ENCODE data around the gene AZU1. TPM values are rescaled to one million over a fixed set of nuclear protein-coding genes. Genes with fewer than 3 reads are reported as not detected.

AZU1 gene
- total RNA-seq, 1 experiment from 2014 or later: not detected

- peak; percentile 87 for DNase-seq (ENCODE audit: low spot score)
Measured at GRCh38 chr19:797528-798414, 29.9 kb upstream of the AZU1 start.

GRCh38 chr19:798415-799075, 29.1 kb upstream of the AZU1 start:
- no peak for DNase-seq (ENCODE audit: low spot score)

- DNase-seq (ENCODE audit: low spot score): peak; percentile 45
Measured at GRCh38 chr19:799076-799881, 28.4 kb upstream of the AZU1 start.

GRCh38 chr19:800360-801029, 27.1 kb upstream of the AZU1 start:
- no peak for DNase-seq (ENCODE audit: low spot score)

GRCh38 chr19:801030-801860, 26.4 kb upstream of the AZU1 start:
- DNase-seq (ENCODE audit: low spot score): peak; percentile 41

GRCh38 chr19:801861-802497, 25.7 kb upstream of the AZU1 start:
- DNase-seq (ENCODE audit: low spot score): no peak

GRCh38 chr19:802498-803098, 25.0 kb upstream of the AZU1 start:
- no peak for DNase-seq (ENCODE audit: low spot score)

GRCh38 chr19:803099-803561, 24.5 kb upstream of the AZU1 start:
- DNase-seq (ENCODE audit: low spot score): no peak

GRCh38 chr19:803686-804418, 23.8 kb upstream of the AZU1 start:
- no peak for DNase-seq (ENCODE audit: low spot score)

- DNase-seq (ENCODE audit: low spot score): no peak
Measured at GRCh38 chr19:804419-805165, 23.0 kb upstream of the AZU1 start.

- no peak for DNase-seq (ENCODE audit: low spot score)
Measured at GRCh38 chr19:805166-805551, 22.5 kb upstream of the AZU1 start.

GRCh38 chr19:805600-806550, 21.8 kb upstream of the AZU1 start:
- DNase-seq (ENCODE audit: low spot score): no peak

GRCh38 chr19:806815-807421, 20.7 kb upstream of the AZU1 start:
- DNase-seq (ENCODE audit: low spot score): no peak

GRCh38 chr19:807627-808422, 19.8 kb upstream of the AZU1 start:
- DNase-seq (ENCODE audit: low spot score): no peak

GRCh38 chr19:808423-808775, 19.2 kb upstream of the AZU1 start:
- no peak for DNase-seq (ENCODE audit: low spot score)
